Inflammatory macrophage treated with lipopolysaccharide for 4 hours (primary cell): Measurements from ENCODE around the gene HEPACAM2.
A peak's percentile ranks its signal among the peaks of the same experiment; 100 is the strongest.

Source experiments
- DNase-seq: peaks from one replicate; pipeline ENCODE4 v3.0.0-alpha.2; 2020

The HEPACAM2 gene

DNA sequence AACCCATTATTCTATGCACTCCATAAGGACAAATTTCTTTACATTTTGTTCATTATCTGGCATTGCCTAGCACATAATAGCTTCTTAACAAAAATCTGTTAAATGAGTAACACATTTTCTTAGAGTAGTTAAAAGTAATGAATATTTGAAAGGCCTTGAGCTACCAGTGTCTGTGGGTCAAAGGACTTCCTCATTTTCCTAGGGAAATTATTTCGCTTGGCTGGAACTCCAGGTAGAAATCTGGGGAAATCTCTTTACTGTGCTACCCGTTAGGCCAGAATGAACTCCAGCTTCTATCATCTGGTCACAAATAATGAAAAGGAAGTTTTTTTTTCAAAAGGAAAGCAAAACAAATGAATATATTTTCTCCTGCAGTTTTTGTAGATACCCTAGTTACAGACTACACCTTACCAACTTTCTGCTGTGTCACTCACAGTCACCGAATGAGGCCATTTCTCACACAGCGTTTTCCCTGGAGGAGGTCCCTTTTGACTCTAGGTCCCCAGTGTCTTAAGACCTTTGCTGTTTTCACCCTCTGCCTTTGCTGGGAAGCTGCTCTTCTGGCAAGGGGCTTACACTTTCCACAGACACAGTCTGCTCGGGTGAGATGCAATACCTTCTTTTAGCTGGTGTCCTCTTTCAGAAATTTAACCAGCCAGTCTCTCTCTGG, 79.7 kb downstream of the HEPACAM2 start:
- DNase-seq = peak; percentile 67

- DNase-seq = no peak
Observed at GRCh38 chr7:93146036-93146435, 80.2 kb downstream of the HEPACAM2 start.

- DNase-seq = peak; percentile 87
Observed at GRCh38 chr7:93145354-93145753, 80.9 kb downstream of the HEPACAM2 start.

GRCh38 chr7:93142127-93142526, 84.1 kb downstream of the HEPACAM2 start:
- DNase-seq = no peak

DNA sequence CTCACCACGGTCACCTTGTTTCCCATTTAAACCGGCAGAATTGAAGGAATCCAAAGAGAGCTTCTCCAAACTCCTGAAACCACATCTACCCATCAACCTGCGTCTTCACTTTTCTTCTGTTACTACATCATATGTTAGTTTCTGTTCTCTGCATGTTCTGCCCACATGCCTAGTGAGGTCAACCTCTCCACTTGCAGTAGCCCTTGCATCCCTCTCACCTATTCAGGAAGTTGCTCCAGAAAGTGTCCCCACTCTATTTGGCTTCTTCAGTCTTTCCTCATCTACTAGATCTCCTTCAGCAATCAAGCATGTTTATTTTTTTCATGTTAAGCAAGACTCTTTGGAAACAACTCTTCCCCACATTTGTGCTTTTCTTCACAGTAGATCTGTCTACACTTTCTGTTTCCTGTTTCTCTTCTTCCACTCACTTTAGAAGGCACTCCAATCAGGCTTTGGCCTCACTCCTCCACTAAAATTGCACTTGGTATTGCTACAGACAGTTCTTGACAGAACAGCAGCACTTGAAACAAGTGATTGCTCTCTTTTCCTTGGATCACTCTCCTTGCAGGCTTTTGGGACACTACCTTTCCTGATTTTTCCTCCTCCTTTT, 85.6 kb downstream of the HEPACAM2 start:
- peak; percentile 44 for DNase-seq

DNA sequence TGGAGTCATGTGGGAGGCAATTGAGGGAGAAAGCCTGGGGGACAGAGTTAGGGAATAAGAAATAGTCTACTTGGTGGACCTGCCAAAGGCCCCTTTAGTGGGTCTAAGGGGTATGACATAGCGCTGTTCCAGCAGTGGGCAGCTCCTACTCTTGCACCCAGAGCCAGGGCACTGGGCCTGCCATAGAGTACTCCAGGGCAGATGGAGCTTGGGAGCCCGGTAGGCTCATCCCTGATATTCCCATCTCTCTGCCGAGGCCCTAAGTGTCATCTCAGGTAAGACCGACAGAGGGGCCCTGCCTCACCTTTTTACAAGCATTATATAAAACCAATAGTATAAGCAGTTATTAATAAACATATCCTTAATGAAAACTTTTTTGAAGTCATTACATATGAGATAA, 87.7 kb downstream of the HEPACAM2 start:
- DNase-seq = no peak
